ENCODE results near the gene OSGIN1. TPM values are rescaled to one million over a fixed set of nuclear protein-coding genes. Genes with fewer than 3 reads are reported as not detected.
A peak's percentile ranks its signal among the peaks of the same experiment; 100 is the strongest.

The OSGIN1 gene
- total RNA-seq, 1 donor from 2014 or later, result 19.0 TPM

- peak; percentile 56 for DNase-seq
- Histone ChIP-seq H3K4me1 (no peaks in the 10 kb centered on the region), H3K36me3 (no peaks in the 10 kb centered on the region), H3K27ac (no peak overlapping the region), H3K4me3 (no peak overlapping the region), H3K9me3 (no peaks in the 10 kb centered on the region), H3K27me3 (no peaks in the 10 kb centered on the region)
- intact Hi-C loops (cut with DNase I), result no loop called here
- TF ChIP-seq, protein P1, sequence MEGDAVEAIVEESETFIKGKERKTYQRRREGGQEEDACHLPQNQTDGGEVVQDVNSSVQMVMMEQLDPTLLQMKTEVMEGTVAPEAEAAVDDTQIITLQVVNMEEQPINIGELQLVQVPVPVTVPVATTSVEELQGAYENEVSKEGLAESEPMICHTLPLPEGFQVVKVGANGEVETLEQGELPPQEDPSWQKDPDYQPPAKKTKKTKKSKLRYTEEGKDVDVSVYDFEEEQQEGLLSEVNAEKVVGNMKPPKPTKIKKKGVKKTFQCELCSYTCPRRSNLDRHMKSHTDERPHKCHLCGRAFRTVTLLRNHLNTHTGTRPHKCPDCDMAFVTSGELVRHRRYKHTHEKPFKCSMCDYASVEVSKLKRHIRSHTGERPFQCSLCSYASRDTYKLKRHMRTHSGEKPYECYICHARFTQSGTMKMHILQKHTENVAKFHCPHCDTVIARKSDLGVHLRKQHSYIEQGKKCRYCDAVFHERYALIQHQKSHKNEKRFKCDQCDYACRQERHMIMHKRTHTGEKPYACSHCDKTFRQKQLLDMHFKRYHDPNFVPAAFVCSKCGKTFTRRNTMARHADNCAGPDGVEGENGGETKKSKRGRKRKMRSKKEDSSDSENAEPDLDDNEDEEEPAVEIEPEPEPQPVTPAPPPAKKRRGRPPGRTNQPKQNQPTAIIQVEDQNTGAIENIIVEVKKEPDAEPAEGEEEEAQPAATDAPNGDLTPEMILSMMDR (IDR thresholded peaks at IDR 0.05), result no peak
- ATAC-seq, result no peak
Measured at GRCh38 chr16:83924686-83925085, 28.4 kb upstream of the OSGIN1 start.

DNA sequence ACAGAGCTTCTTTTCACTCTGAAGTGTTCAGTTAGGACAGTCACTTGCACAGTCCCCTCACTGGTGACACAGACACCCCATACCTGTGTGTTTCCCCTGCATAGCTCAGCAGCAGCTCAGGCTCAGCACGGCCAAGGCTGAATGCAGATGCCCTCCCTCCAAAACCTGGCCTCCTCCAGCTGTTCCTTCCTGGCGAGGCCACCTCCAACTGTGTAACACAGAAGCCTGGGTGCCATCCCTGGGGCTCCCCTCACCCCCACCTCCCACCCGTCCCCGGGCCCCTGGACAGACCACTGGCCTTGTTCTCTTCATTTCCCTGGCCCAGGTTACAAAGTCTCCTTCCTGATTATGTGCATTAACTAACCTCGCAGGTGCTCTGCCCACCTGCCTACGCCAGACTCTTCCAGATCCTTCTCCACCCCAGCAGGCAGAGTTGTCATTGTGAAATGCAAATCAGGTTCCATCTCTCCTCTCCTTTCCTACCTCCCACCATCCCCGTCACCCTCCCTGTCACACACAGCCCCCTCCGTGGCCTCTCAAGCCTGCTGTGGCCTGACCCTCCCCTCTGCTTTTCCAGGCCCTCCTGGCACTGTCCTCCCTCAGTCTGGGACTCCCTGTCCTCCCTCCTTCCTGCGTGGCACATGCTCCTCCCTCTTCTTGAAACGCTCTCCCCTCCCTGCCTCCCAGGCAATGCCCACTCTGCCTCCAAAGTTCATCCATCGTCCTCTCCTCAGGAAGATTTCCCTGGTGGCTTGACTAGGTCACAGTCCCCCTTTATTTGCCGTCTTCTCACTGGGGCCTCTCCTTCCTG, 27.7 kb upstream of the OSGIN1 start:
- no peaks in the 10 kb centered on the region for H3K4me1 ChIP-seq
- H3K27ac ChIP-seq, result no peak overlapping the region
- no peak for ATAC-seq
- H3K9me3 ChIP-seq, result no peaks in the 10 kb centered on the region
- H3K4me3 ChIP-seq, result no peak overlapping the region
- H3K27me3 ChIP-seq, result no peaks in the 10 kb centered on the region
- TF ChIP-seq, protein P1 (IDR thresholded peaks at IDR 0.05), result no peak
- intact Hi-C loops (cut with DNase I), result no loop called here
- H3K36me3 ChIP-seq, result no peaks in the 10 kb centered on the region
- DNase-seq, result peak; percentile 46

- H3K27me3 ChIP-seq, result no peaks in the 10 kb centered on the region
- no peaks in the 10 kb centered on the region for H3K9me3 ChIP-seq
- intact Hi-C loops (cut with DNase I), result no loop called here
- TF ChIP-seq, protein P1 (IDR thresholded peaks at IDR 0.05), result no peak
- no peaks in the 10 kb centered on the region for H3K36me3 ChIP-seq
- ATAC-seq (no peak), DNase-seq (peak; percentile 63)
- H3K4me1 ChIP-seq, result no peaks in the 10 kb centered on the region
- H3K27ac ChIP-seq, result no peak overlapping the region
- H3K4me3 ChIP-seq, result no peak overlapping the region
Measured at GRCh38 chr16:83925957-83926725, 26.9 kb upstream of the OSGIN1 start.

GRCh38 chr16:83926726-83927397, 26.2 kb upstream of the OSGIN1 start:
- no peaks in the 10 kb centered on the region for H3K4me1 ChIP-seq
- no peaks in the 10 kb centered on the region for H3K36me3 ChIP-seq
- H3K27ac ChIP-seq, result peak overlapping the region; percentile 73
- H3K4me3 ChIP-seq, result no peak overlapping the region
- H3K27me3 ChIP-seq, result no peaks in the 10 kb centered on the region
- TF ChIP-seq, protein P1 (IDR thresholded peaks at IDR 0.05), result peak; percentile 94
- intact Hi-C loops (cut with DNase I), result no loop called here
- DNase-seq (peak; percentile 91), ATAC-seq (peak; percentile 91)
- H3K9me3 ChIP-seq, result no peaks in the 10 kb centered on the region

DNA sequence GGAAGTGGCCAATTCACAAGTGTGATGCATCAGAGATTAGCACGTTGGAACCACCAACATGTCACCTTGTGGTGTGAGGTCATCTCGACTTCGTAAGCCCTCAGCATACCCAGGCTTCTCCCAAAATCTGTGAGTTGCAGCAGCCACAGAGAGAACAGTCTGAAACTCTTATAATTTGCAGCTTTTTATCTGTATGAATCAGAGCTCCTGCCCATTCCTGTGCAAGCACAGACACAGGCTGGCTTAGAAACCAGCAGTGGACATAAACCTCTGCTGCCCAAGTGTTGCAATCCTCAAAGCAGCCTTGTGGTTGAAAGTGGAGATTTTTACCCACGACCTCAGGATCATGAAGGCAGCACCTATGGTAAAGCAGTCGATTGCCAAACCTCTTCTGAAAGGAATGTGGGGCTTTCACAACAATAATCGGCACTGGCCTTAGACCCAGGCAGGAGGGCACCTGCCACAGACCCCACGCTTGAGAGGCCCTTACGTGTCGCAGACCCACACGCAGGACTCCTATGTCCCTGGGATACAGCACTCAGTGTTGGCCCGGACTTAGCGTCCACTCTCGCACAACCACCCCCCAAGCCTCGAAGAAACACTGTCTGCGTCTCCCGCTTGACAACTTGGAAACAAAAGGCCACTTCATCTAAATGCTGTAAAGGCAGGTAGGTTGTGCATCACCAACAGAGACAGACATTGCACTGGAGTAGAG, 24.5 kb upstream of the OSGIN1 start:
- DNase-seq (no peak), ATAC-seq (no peak)
- Histone ChIP-seq H3K4me1 (no peaks in the 10 kb centered on the region), H3K27ac (no peak overlapping the region), H3K36me3 (no peaks in the 10 kb centered on the region), H3K9me3 (no peaks in the 10 kb centered on the region), H3K4me3 (no peak overlapping the region), H3K27me3 (no peaks in the 10 kb centered on the region)
- intact Hi-C loops (cut with DNase I), result no loop called here
- TF ChIP-seq, protein P1 (IDR thresholded peaks at IDR 0.05), result no peak

All from upper lobe of right lung (tissue), 1 donor.